Spleen (tissue), 7 donors: ENCODE results near the gene TSPAN18.

ENCODE experiments used
- CTCF ChIP-seq, 11 experiments: fragments of 200-600 bp in 7 of 11; fragments of 450-650 bp in 4 of 11; sonication (generic) in 4 of 11; IDR thresholded peaks in 8 of 11; conservative IDR thresholded peaks in 3 of 11; 1 replicate in 7 of 11; 2 replicates in 4 of 11; pipeline versions ENCODE4 v1.4.0 to v1.8.0; 2016 to 2021; ENCODE audit warnings: antibody characterized with exemption in 11 of 11, inconsistent platforms in 4 of 11, mild to moderate bottlenecking in 1 of 11
- POLR2A ChIP-seq, 3 donors: fragments of 450-650 bp; IDR thresholded peaks; one replicate each; pipeline ENCODE4 v1.5.1; 2017; ENCODE audit warnings: antibody characterized with exemption in 3 of 3, mild to moderate bottlenecking in 1 of 3
- donor health status: DM: no; HTN: no; CAD: no; lungs with moderate emphysema.
- donor health status: DM: no; HTN: no; CAD: no.
- donor health status: DM: no; HTN: no; CAD: no.

- TF ChIP-seq CTCF (IDR thresholded peaks at IDR 0.05 in 8 of 11, conservative IDR thresholded peaks at IDR 0.05 in 3 of 11), result peak in 3 of 11 experiments; percentile 12 to 27 (median 14)
- TF ChIP-seq POLR2A (IDR thresholded peaks at IDR 0.05), result no peak
Observed at GRCh38 chr11:44977493-44977984, 250.8 kb downstream of the TSPAN18 start.
